ENCODE results near the gene OR6B1.

Gene OR6B1

GRCh38 chr7:143975617-143976016 is 24.5 kb upstream of the OR6B1 start:
- Histone ChIP-seq H3K36me3 (replicated peaks) (no peaks in the 10 kb centered on the region), H3K27me3 (replicated peaks) (no peaks in the 10 kb centered on the region), H3K4me3 (ENCODE audit: low read depth, low read length) (no peak overlapping the region), H3K27ac (no peak overlapping the region)
- in situ Hi-C loops (cut with HindIII; ENCODE audit: low pct_ligation_motif_present, low sequenced_read_pairs): no loop called here
- peak; percentile 32 for TF ChIP-seq CTCF (IDR thresholded peaks at IDR 0.05; ENCODE audit: low read depth, low read length, missing control alignments)
- DNase-seq: no peak

- in situ Hi-C loops (cut with HindIII; ENCODE audit: low pct_ligation_motif_present, low sequenced_read_pairs): no loop called here
- no peak for DNase-seq
- H3K27me3 ChIP-seq (replicated peaks): no peaks in the 10 kb centered on the region
- H3K36me3 ChIP-seq (replicated peaks): no peaks in the 10 kb centered on the region
- H3K27ac ChIP-seq: peak overlapping the region; percentile 63
- no peak overlapping the region for H3K4me3 ChIP-seq (ENCODE audit: low read depth, low read length)
- TF ChIP-seq CTCF (IDR thresholded peaks at IDR 0.05; ENCODE audit: low read depth, low read length, missing control alignments): no peak
Measured at GRCh38 chr7:143978585-143978984, 21.5 kb upstream of the OR6B1 start.

GRCh38 chr7:143979359-143979758 is 20.8 kb upstream of the OR6B1 start:
- DNase-seq: peak; percentile 47
- no peaks in the 10 kb centered on the region for H3K36me3 ChIP-seq (replicated peaks)
- no peak for TF ChIP-seq CTCF (IDR thresholded peaks at IDR 0.05; ENCODE audit: low read depth, low read length, missing control alignments)
- H3K4me3 ChIP-seq (ENCODE audit: low read depth, low read length): no peak overlapping the region
- peak overlapping the region; percentile 63 for H3K27ac ChIP-seq
- no peaks in the 10 kb centered on the region for H3K27me3 ChIP-seq (replicated peaks)
- in situ Hi-C loops (cut with HindIII; ENCODE audit: low pct_ligation_motif_present, low sequenced_read_pairs): no loop called here

- no peak for TF ChIP-seq CTCF (IDR thresholded peaks at IDR 0.05; ENCODE audit: low read depth, low read length, missing control alignments)
- Histone ChIP-seq H3K27me3 (replicated peaks) (no peaks in the 10 kb centered on the region), H3K36me3 (replicated peaks) (no peaks in the 10 kb centered on the region), H3K27ac (peak overlapping the region; percentile 63), H3K4me3 (ENCODE audit: low read depth, low read length) (no peak overlapping the region)
- DNase-seq: no peak
- in situ Hi-C loops (cut with HindIII; ENCODE audit: low pct_ligation_motif_present, low sequenced_read_pairs): no loop called here
Measured at GRCh38 chr7:143979998-143980397, 20.1 kb upstream of the OR6B1 start.

- no peaks in the 10 kb centered on the region for H3K27me3 ChIP-seq (replicated peaks)
- no peaks in the 10 kb centered on the region for H3K36me3 ChIP-seq (replicated peaks)
- H3K4me3 ChIP-seq (ENCODE audit: low read depth, low read length): no peak overlapping the region
- no peak overlapping the region for H3K27ac ChIP-seq
- DNase-seq: no peak
- in situ Hi-C loops (cut with HindIII; ENCODE audit: low pct_ligation_motif_present, low sequenced_read_pairs): no loop called here
- no peak for TF ChIP-seq CTCF (IDR thresholded peaks at IDR 0.05; ENCODE audit: low read depth, low read length, missing control alignments)
Measured at GRCh38 chr7:143980746-143981510, 19.2 kb upstream of the OR6B1 start.

- no peak for DNase-seq
- in situ Hi-C loops (cut with HindIII; ENCODE audit: low pct_ligation_motif_present, low sequenced_read_pairs): no loop called here
- Histone ChIP-seq H3K27ac (no peak overlapping the region), H3K36me3 (replicated peaks) (no peaks in the 10 kb centered on the region), H3K27me3 (replicated peaks) (no peaks in the 10 kb centered on the region), H3K4me3 (ENCODE audit: low read depth, low read length) (no peak overlapping the region)
- TF ChIP-seq CTCF (IDR thresholded peaks at IDR 0.05; ENCODE audit: low read depth, low read length, missing control alignments): no peak
Measured at GRCh38 chr7:143983960-143984359, 16.2 kb upstream of the OR6B1 start.
